B cell (primary cell): ENCODE measurements around the gene CARNS1. TPM values are rescaled to one million over a fixed set of nuclear protein-coding genes. Genes with fewer than 3 reads are reported as not detected.

Experiments used
- ATAC-seq: fragments of 200-7000 bp; cut with Tn5 transposase; one replicate; pipeline ENCODE4 v1.10.0; 2021; ENCODE audit warnings: low read depth, mild to moderate bottlenecking, moderate number of reproducible peaks, moderate library complexity
- CTCF ChIA-PET: fragments of 350-600 bp; sonication (Branson Sonifier 250); formaldehyde crosslinking; loops from one replicate; lab custom pipeline; 2021; ENCODE audit warnings: antibody characterized with exemption, inconsistent platforms; lab: Charles Lee
- POLR2A ChIA-PET: fragments of 350-600 bp; sonication (Branson Sonifier 250); formaldehyde crosslinking; loops from one replicate; lab custom pipeline; 2021; ENCODE audit warnings: antibody characterized with exemption; lab: Charles Lee
- DNase-seq: peaks from one replicate; pipeline ENCODE4 v3.0.0; 2013
- H2AFZ ChIP-seq: 2 replicates; pipeline ENCODE4 v1.6.1; 2012; ENCODE audit warnings: mild to moderate bottlenecking, low read depth, low read length; ENCODE audit not compliant: insufficient read depth, poor library complexity, severe bottlenecking
- H3K27ac ChIP-seq, 2 donors: 1 replicate in 1 of 2; 2 replicates in 1 of 2; pipeline ENCODE4 v1.5.1; 2012 to 2013; ENCODE audit warnings: low read length in 2 of 2, mild to moderate bottlenecking in 2 of 2, moderate library complexity in 1 of 2
- H3K27me3 ChIP-seq, 4 experiments: fragments of 200-600 bp in 1 of 4; sonication (generic) in 1 of 4; replicated peaks in 1 of 4; 1 replicate in 2 of 4; 2 replicates in 2 of 4; pipeline versions ENCODE4 v1.6.1 to v1.7.0; 2013 to 2016; ENCODE audit warnings: low read length in 3 of 4, mild to moderate bottlenecking in 2 of 4, mixed read lengths in 1 of 4, moderate library complexity in 1 of 4; ENCODE audit not compliant: insufficient read depth in 4 of 4, control insufficient read depth in 3 of 4; ENCODE audit errors: control extremely low read depth in 1 of 4
- H3K36me3 ChIP-seq, 2 experiments: replicated peaks in 1 of 2; 1 replicate in 1 of 2; 2 replicates in 1 of 2; pipeline versions ENCODE4 v1.6.1 to v1.7.1; 2013; ENCODE audit warnings: low read length in 1 of 2; ENCODE audit not compliant: insufficient read depth in 2 of 2, control insufficient read depth in 1 of 2; ENCODE audit errors: control extremely low read depth in 1 of 2, extremely low read depth in 1 of 2
- H3K4me1 ChIP-seq, 2 donors: fragments of 200-600 bp in 1 of 2; sonication (generic) in 1 of 2; 1 replicate in 1 of 2; 2 replicates in 1 of 2; pipeline versions ENCODE4 v1.5.1 to v1.6.1; 2013 to 2017; ENCODE audit warnings: low read length in 2 of 2; ENCODE audit not compliant: control insufficient read depth in 2 of 2, insufficient read depth in 2 of 2
- H3K4me2 ChIP-seq: replicated peaks from 2 replicates; pipeline ENCODE3; 2012; ENCODE audit warnings: mild to moderate bottlenecking, low read depth, low read length; ENCODE audit not compliant: poor library complexity, severe bottlenecking
- H3K4me3 ChIP-seq, 5 experiments: fragments of 200-600 bp in 1 of 5; sonication (generic) in 1 of 5; 1 replicate in 3 of 5; 2 replicates in 2 of 5; pipeline versions ENCODE4 v1.5.1 to v1.7.0; 2011 to 2016; ENCODE audit warnings: low read length in 4 of 5, mild to moderate bottlenecking in 4 of 5, low read depth in 2 of 5, control low read depth in 1 of 5, moderate library complexity in 1 of 5; ENCODE audit not compliant: insufficient read depth in 1 of 5; ENCODE audit errors: control extremely low read depth in 1 of 5, extremely low read depth in 1 of 5
- H3K79me2 ChIP-seq: fragments of 200-600 bp; sonication (generic); one replicate; pipeline ENCODE4 v1.6.0; 2016; ENCODE audit warnings: low read length; ENCODE audit not compliant: control insufficient read depth, insufficient read depth
- H3K9ac ChIP-seq: fragments of 200-600 bp; sonication (generic); 2 replicates; pipeline ENCODE4 v1.6.1; 2017; ENCODE audit warnings: mild to moderate bottlenecking, low read length, moderate library complexity
- H3K9me3 ChIP-seq, 3 donors: one replicate each; pipeline versions ENCODE4 v1.6.1 to v1.7.1; 2013; ENCODE audit warnings: low read length in 2 of 3; ENCODE audit not compliant: control insufficient read depth in 2 of 3, insufficient read depth in 1 of 3; ENCODE audit errors: control extremely low read depth in 1 of 3
- H4K20me1 ChIP-seq: 2 replicates; pipeline ENCODE4 v1.6.0; 2012; ENCODE audit warnings: mild to moderate bottlenecking, low read length; ENCODE audit not compliant: insufficient read depth, control insufficient read depth, poor library complexity, severe bottlenecking
- H3K27ac Mint-ChIP-seq: one replicate; pipeline ENCODE4 v1.8.0; 2021; ENCODE audit warnings: mixed read lengths
- H3K27me3 Mint-ChIP-seq: one replicate; pipeline ENCODE4 v1.8.0; 2021; ENCODE audit warnings: mixed read lengths
- H3K4me1 Mint-ChIP-seq: one replicate; pipeline ENCODE4 v1.8.0; 2021; ENCODE audit warnings: mixed read lengths
- H3K4me3 Mint-ChIP-seq: one replicate; pipeline ENCODE4 v1.8.0; 2021; ENCODE audit warnings: mixed read lengths
- H3K9me3 Mint-ChIP-seq: one replicate; pipeline ENCODE4 v1.8.0; 2022; ENCODE audit warnings: mixed read lengths; ENCODE audit not compliant: insufficient read depth
- CTCF ChIP-seq: fragments of 200-600 bp; IDR thresholded peaks from one replicate; pipeline ENCODE4 v1.8.0; 2022; ENCODE audit warnings: antibody characterized with exemption, mild to moderate bottlenecking
- EZH2 ChIP-seq: IDR thresholded peaks from 2 replicates; pipeline ENCODE4 v1.6.1; 2012; ENCODE audit warnings: borderline replicate concordance, low read depth, mild to moderate bottlenecking, moderate library complexity, low read length; ENCODE audit not compliant: insufficient read depth, poor library complexity, severe bottlenecking
- WGBS: methylation state at CpG from one replicate; pipeline ENCODE4 v1.1.5; 2013; ENCODE audit warnings: missing lambda C conversion rate; ENCODE audit not compliant: insufficient coverage; 5-methylcytosine and 5-hydroxymethylcytosine counted together
- intact Hi-C: fragments of 100-400 bp; cut with micrococcal nuclease; formaldehyde crosslinking; loops from one replicate; pipeline ENCODE4 v1.10.0; 2022
- polyA plus RNA-seq: library from polyadenylated mRNA; depleted of rRNA; stranded (reverse); fragments of >200 nt; gene quantifications from 2 replicates; pipeline ENCODE4 v1.2.3, GENCODE V29; 2012
- total RNA-seq, 2 donors: library from RNA; stranded (reverse); fragments of 120-200 nt in 1 of 2; gene quantifications; 1 replicate in 1 of 2; 2 replicates in 1 of 2; pipeline versions ENCODE4 v1.2.3 to v1.2.4, GENCODE V29; 2013 to 2022

Gene CARNS1
- total and polyA plus RNA-seq, 2 donors (not counting 1 experiment from before 2014, with no cell fraction given), result 24.1 to 41.1 TPM

- intact Hi-C loops, result loop anchor here (1.0 kb wide), 2 partner anchors 9 to 10 kb away; partner anchors contain the start of gene RPS6KB2
- no peaks in the 10 kb centered on the region for H3K36me3 ChIP-seq
- no peaks in the 10 kb centered on the region for H3K27me3 Mint-ChIP-seq
- ChIA-PET POLR2A (interaction anchor here (0.5 to 10.7 kb wide), 15 partner anchors 7 to 1910 kb away, joined by 3 to 195 read pairs (median 15); partner anchors contain the start of genes PPP1CA, PTPRCAP, RAD9A and RPS6KB2), CTCF (interaction anchor here (0.6 to 10.4 kb wide), 16 partner anchors 11 to 73 kb away, joined by 3 to 121 read pairs (median 4); partner anchors contain the start of genes AIP, POLD4, PPP1CA and PTPRCAP)
- H3K4me2 ChIP-seq, result peak overlapping the region; percentile 95
- peak overlapping the region; percentile 40 for H3K9ac ChIP-seq
- peak overlapping the region; percentile 53 for H2AFZ ChIP-seq
- H3K4me1 Mint-ChIP-seq, result peaks cover 57% of the 10 kb centered on the region
- TF ChIP-seq CTCF (no peak), EZH2 (no peak)
- peaks cover 22% of the 10 kb centered on the region for H3K79me2 ChIP-seq
- peak overlapping the region; percentile 91 for H3K27ac Mint-ChIP-seq
- 10% methylated on average over 25 of the region's 26 CpGs for WGBS
- H3K9me3 Mint-ChIP-seq, result no peaks in the 10 kb centered on the region
- peak overlapping the region; percentile 43 to 71 for H3K27ac ChIP-seq
- H3K27me3 ChIP-seq, result no peaks in the 10 kb centered on the region
- peaks cover 60 to 71% of the 10 kb centered on the region in 2 donors for H3K4me1 ChIP-seq
- peak; percentile 38 for ATAC-seq
- H3K4me3 Mint-ChIP-seq, result peak overlapping the region; percentile 83
- no peaks in the 10 kb centered on the region for H4K20me1 ChIP-seq
- peak; percentile 89 for DNase-seq
- H3K9me3 ChIP-seq, result no peaks in the 10 kb centered on the region
- H3K4me3 ChIP-seq, result peak overlapping the region in 4 of 5 experiments; percentile 28 to 49 (median 38)
Observed at GRCh38 chr11:67418476-67419281, 3.2 kb downstream of the CARNS1 start.
